ENCODE data around the gene APC.

DNA sequence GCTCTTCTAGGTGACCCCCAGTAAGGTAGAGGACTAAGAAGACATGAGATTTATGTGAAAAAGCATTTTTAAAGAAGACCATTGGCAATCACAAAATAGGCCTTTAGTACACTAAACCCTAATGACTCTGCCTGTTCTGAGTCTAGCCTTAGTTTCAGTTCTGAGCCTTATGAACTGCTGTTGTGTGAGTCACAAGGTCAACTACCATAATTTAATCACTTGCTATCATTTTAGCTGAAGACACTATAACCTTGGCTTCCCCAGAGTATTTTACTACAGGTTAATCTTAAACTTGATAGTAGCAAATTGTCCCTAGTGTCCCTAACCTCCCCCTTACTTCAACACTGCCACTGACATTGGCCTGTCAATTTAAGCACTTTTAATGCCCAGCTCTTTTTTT, 34.4 kb downstream of the APC start:
- TF ChIP-seq, protein P1, sequence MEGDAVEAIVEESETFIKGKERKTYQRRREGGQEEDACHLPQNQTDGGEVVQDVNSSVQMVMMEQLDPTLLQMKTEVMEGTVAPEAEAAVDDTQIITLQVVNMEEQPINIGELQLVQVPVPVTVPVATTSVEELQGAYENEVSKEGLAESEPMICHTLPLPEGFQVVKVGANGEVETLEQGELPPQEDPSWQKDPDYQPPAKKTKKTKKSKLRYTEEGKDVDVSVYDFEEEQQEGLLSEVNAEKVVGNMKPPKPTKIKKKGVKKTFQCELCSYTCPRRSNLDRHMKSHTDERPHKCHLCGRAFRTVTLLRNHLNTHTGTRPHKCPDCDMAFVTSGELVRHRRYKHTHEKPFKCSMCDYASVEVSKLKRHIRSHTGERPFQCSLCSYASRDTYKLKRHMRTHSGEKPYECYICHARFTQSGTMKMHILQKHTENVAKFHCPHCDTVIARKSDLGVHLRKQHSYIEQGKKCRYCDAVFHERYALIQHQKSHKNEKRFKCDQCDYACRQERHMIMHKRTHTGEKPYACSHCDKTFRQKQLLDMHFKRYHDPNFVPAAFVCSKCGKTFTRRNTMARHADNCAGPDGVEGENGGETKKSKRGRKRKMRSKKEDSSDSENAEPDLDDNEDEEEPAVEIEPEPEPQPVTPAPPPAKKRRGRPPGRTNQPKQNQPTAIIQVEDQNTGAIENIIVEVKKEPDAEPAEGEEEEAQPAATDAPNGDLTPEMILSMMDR (IDR thresholded peaks at IDR 0.05), result no peak
- no peak for TF ChIP-seq TCF7L2 (IDR thresholded peaks at IDR 0.05; ENCODE audit: low read depth, low read length)
- TF ChIP-seq, protein P2, sequence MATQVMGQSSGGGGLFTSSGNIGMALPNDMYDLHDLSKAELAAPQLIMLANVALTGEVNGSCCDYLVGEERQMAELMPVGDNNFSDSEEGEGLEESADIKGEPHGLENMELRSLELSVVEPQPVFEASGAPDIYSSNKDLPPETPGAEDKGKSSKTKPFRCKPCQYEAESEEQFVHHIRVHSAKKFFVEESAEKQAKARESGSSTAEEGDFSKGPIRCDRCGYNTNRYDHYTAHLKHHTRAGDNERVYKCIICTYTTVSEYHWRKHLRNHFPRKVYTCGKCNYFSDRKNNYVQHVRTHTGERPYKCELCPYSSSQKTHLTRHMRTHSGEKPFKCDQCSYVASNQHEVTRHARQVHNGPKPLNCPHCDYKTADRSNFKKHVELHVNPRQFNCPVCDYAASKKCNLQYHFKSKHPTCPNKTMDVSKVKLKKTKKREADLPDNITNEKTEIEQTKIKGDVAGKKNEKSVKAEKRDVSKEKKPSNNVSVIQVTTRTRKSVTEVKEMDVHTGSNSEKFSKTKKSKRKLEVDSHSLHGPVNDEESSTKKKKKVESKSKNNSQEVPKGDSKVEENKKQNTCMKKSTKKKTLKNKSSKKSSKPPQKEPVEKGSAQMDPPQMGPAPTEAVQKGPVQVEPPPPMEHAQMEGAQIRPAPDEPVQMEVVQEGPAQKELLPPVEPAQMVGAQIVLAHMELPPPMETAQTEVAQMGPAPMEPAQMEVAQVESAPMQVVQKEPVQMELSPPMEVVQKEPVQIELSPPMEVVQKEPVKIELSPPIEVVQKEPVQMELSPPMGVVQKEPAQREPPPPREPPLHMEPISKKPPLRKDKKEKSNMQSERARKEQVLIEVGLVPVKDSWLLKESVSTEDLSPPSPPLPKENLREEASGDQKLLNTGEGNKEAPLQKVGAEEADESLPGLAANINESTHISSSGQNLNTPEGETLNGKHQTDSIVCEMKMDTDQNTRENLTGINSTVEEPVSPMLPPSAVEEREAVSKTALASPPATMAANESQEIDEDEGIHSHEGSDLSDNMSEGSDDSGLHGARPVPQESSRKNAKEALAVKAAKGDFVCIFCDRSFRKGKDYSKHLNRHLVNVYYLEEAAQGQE (IDR thresholded peaks at IDR 0.05; ENCODE audit: insufficient read depth in 1 of 2, low read depth in 2 of 2, low read length in 1 of 2), result no peak
- TF ChIP-seq POLR2AphosphoS5 (IDR thresholded peaks at IDR 0.05; ENCODE audit: low read depth, low read length), result no peak
- no peak for TF ChIP-seq SIN3A (IDR thresholded peaks at IDR 0.05; ENCODE audit: borderline replicate concordance, insufficient read depth, low read depth, low read length)
